GM18951 (cell line): ENCODE results near the gene PPP6R3.

Experiments used
- POLR2A ChIP-seq: IDR thresholded peaks from 4 replicates; pipeline ENCODE4 v1.6.1; 2011; ENCODE audit warnings: mild to moderate bottlenecking; ENCODE audit not compliant: insufficient read length, insufficient read depth; ENCODE audit errors: extremely low read depth
- in situ Hi-C: fragments of 300-500 bp; cut with MboI; formaldehyde crosslinking; loops from one replicate; pipeline ENCODE4 v1.12.0; 2022; ENCODE audit warnings: low sequenced_read_pairs, mixed read lengths, inconsistent platforms; ENCODE audit not compliant: unreplicated experiment

Gene PPP6R3

GRCh38 chr11:68501813-68502212 is 41.3 kb downstream of the PPP6R3 start:
- TF ChIP-seq POLR2A, result no peak
- in situ Hi-C loops, result no loop called here

GRCh38 chr11:68503251-68503687 is 42.7 kb downstream of the PPP6R3 start:
- no peak for TF ChIP-seq POLR2A
- in situ Hi-C loops, result no loop called here

GRCh38 chr11:68503792-68504191 is 43.2 kb downstream of the PPP6R3 start:
- in situ Hi-C loops, result no loop called here

DNA sequence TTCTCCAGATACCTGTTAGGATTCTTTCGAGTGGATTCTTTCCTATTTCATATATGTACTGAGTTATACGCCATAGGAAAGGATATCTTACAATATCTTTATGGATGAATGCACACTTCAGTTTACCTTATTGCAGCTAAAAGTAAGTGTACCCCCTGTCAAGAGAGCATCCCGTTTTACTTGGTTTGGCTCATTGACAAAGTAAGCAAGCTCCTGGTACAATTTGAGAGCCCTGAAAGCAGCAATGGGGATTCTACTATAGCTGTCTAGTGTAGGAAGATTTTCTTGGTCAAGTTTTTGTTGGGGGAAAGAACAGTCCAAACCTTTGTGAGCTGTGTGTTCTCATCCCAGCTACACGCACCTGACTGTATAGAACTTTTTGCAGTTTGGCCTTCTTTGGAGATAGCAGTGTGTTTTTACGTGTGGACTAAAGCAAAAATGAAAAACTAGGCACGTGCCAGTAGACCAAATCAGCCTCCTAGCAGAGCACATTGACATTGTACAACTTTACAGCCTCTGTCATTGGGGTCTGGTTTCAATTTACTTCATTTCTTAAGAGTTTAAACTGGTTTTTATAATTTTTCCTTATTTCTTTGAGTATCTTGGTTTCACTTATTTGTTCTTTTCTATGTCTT is 44.0 kb downstream of the PPP6R3 start:
- TF ChIP-seq POLR2A, result no peak
- in situ Hi-C loops, result no loop called here

More at GRCh38 chr11:68503792-68504191, 43.2 kb downstream of the PPP6R3 start:
- no peak for TF ChIP-seq POLR2A

- no peak for TF ChIP-seq POLR2A
- in situ Hi-C loops, result no loop called here
Measured at GRCh38 chr11:68505596-68505995, 45.0 kb downstream of the PPP6R3 start.

DNA sequence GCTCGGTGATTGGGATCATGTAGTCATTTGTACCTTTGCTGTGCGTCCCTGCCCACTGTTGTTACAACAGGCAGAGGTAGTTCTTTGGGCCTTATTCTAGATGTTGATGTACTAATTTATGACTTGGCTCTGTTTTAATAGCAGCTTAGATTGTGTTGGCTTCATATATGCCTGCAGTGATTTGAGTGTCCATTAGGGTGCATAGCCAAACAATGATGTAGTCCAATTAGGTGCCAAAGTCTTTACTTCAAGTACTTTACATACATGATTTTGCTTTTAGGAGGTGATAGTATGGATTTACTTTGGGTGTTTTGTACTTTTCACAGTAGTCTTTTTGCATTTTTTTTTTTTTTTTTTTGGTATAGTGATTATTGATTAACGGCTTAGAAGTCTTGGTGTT is 46.4 kb downstream of the PPP6R3 start:
- TF ChIP-seq POLR2A, result no peak
- in situ Hi-C loops, result no loop called here

GRCh38 chr11:68508425-68508824 is 47.9 kb downstream of the PPP6R3 start:
- in situ Hi-C loops, result no loop called here

DNA sequence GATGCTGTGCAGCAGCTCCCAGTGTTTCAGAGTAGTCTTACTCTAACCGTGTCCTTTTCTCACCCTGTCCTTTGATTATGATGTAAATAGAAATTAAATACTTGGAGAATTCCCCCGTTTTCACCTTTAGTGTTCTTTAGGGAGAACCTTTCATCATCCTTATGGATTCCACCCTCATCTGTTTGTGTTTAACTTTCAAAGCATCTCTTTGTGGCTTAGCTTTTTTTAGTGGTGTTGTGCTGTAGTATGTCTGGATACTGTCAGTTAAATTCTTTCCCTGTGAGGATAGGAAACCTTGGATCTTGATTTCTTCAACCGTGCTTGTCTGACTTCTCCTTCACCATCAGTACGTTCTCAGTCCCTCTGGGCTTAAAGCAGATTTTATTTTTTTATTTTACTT is 48.5 kb downstream of the PPP6R3 start:
- no peak for TF ChIP-seq POLR2A
- in situ Hi-C loops, result no loop called here

More at GRCh38 chr11:68508425-68508824, 47.9 kb downstream of the PPP6R3 start:
- TF ChIP-seq POLR2A, result no peak

- in situ Hi-C loops, result no loop called here
- TF ChIP-seq POLR2A, result no peak
Measured at GRCh38 chr11:68513930-68514487, 53.5 kb downstream of the PPP6R3 start.

- TF ChIP-seq POLR2A, result no peak
- in situ Hi-C loops, result no loop called here
Measured at GRCh38 chr11:68517121-68517741, 56.7 kb downstream of the PPP6R3 start.

- in situ Hi-C loops, result no loop called here
- no peak for TF ChIP-seq POLR2A
Measured at GRCh38 chr11:68518191-68518590, 57.6 kb downstream of the PPP6R3 start.

- TF ChIP-seq POLR2A, result no peak
- in situ Hi-C loops, result no loop called here
Measured at GRCh38 chr11:68521969-68522652, 61.6 kb downstream of the PPP6R3 start.

DNA sequence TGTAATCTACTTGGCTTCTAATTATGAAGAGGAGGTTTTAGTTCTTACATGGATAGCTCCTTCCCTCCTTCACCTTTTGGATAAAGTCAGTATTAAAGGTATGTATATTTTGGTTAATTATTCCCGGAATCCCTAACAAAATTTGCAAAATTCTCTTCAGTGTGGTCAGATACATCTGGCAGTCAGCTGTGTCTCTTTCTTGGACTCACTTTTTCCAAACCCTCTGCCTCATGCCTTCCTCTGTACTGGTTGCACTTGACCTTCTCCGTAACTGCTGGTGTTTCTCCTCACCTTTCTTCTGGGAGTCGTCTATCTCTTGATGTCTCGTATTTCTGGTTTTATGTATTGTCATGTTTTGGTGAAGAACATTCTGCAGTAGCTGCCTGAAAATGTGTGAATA is 62.5 kb downstream of the PPP6R3 start:
- in situ Hi-C loops, result no loop called here
- TF ChIP-seq POLR2A, result no peak
